Stimulated activated CD8-positive, alpha-beta memory T cell treated with anti-CD3 and anti-CD28 coated beads, Interleukin-2, amount 100 ng/mL, for 1 hour (primary cell): ENCODE measurements around the gene ITGB8.

Source experiments
- DNase-seq, 2 donors: peaks; one replicate each; pipeline ENCODE4 v3.0.0-alpha.2; 2020; ENCODE audit warnings: low read depth in 2 of 2

ITGB8 gene

GRCh38 chr7:20417675-20418382 lies 87.1 kb downstream of the ITGB8 start:
- no peak for DNase-seq

GRCh38 chr7:20424500-20424899 lies 93.8 kb downstream of the ITGB8 start:
- no peak for DNase-seq

- no peak for DNase-seq
Observed at GRCh38 chr7:20430664-20431063, 100.0 kb downstream of the ITGB8 start.

GRCh38 chr7:20431146-20431545 lies 100.4 kb downstream of the ITGB8 start:
- DNase-seq = no peak

DNA sequence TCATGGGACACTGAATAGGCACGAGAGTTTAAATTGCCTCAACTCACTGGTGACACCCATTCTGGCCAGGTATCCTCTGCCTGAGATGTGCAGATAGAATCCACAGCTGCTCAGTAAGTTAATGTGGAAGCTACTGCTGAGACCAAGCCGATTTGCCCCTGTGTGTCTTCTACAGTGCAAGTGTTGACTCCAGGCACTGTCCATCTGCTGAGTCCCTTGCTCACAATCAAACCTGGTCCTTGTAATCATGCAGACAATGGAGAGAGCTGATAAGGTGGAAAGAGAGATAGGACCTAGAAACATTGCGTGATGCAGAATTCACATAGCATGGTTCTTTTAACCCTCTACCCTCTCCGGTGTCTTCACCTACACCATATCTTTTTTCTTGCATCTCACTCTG lies 101.4 kb downstream of the ITGB8 start:
- DNase-seq = no peak

GRCh38 chr7:20435305-20435704 lies 104.6 kb downstream of the ITGB8 start:
- no peak for DNase-seq

GRCh38 chr7:20438248-20438647 lies 107.5 kb downstream of the ITGB8 start:
- DNase-seq = no peak

DNA sequence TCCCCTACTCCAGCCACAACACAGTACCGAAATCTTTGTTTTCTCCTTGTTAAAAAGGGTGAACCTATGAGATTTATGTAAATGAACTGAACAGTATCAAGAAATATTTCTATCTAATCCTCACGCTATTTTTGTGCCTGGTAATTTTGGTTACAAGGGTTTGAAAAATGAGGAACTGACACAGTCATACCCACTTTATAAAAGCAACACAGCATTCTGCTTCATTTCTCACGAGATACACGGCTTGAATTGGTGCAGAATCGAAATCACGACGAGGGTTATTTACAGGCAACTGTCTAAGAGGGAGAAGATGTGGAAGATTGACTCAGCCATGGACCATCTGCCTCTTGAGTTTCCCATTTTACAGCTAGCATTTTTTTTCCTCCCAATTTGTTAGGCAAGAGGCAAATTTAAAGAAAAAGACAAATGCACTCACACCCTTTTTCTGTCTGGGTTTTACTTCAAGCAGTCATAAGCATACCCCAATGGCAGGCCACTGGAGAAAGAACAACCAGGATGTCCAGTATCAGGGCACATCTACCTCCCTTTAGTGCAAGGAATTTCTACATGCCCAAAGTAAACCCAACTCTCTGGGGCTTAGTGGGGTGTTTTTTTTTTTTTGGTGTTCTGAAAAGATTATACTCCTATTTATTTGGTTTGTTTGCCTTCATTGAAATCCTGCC lies 108.1 kb downstream of the ITGB8 start:
- DNase-seq = no peak

GRCh38 chr7:20439416-20440185 lies 108.9 kb downstream of the ITGB8 start:
- DNase-seq = no peak

GRCh38 chr7:20440472-20441105 lies 109.9 kb downstream of the ITGB8 start:
- DNase-seq = no peak

DNA sequence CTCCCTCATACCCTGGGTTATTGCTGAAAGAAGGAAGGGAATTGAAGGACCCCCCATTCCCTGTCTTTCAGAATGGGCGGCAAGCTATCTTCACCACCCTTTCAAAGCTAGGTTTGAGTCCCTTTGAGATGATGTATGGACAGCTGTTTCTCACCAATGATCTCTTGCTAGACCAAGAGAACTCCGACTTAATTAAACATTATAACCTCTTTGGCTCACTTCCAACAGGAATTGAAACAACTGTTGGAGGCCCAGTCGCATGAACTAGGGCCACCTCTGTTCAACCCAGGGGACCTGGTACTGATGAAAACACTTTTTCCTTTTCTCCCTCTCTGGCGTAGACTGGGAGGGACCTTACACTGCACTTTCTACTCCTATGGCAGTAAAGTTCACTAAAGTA lies 110.6 kb downstream of the ITGB8 start:
- DNase-seq = no peak

- DNase-seq = no peak
Observed at GRCh38 chr7:20441991-20442441, 111.3 kb downstream of the ITGB8 start.

- DNase-seq = no peak
Observed at GRCh38 chr7:20442951-20443350, 112.3 kb downstream of the ITGB8 start.

DNA sequence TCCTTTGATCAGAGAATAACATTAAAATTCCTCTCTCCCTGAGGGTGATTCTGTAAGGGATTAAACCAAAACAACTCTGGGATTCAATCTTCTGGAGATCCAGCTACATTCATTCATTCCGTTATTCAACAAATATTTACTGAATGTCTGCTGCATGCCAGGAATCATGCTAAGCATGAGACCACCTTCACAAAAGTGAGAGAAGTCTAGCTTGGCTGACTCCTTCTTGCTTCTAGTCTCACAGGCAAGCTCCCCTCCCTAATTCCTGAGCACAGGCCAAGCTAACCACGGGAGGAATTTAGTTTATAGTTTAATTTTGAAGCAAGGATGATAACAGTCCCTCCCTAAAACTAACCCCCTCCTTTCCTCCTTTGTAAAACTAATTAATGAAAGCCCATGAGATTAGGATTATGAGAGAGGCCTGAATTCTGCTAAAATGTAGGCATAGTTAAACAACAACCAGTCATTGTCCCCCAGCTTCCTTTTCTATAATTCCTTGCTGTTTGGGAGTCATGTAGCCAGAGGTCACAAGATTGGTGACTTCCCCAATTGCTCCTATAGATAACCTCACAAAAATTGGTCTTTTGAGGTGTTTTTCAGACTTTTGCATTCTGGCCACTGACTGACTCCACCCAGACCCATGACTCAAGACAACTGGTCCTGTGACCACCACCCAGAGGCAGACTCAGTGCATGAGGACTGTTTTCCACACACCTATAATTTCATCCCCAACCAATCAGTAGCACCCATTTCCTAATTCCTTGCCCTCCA lies 113.5 kb downstream of the ITGB8 start:
- no peak for DNase-seq

GRCh38 chr7:20447021-20447650 lies 116.4 kb downstream of the ITGB8 start:
- no peak for DNase-seq

DNA sequence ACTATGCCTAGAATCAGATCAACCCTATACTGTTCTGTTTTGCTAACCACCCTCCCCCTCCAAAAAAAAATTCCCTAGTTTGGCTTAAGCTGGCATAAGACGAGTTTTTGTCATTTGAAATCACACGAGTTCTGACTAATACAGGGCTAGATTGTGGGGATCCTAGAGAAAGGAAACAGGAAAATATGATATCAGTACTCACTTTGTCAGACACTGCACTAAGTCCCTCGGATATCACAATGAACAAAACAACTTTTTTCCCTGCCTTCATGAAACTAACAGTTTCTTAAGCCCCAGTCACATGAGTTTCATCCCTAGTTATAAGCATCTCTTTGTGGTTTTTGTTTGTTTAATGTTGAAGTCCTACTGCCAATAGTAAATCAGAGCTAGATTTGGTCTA lies 118.5 kb downstream of the ITGB8 start:
- DNase-seq = no peak

- no peak for DNase-seq
Observed at GRCh38 chr7:20450536-20450935, 119.8 kb downstream of the ITGB8 start.

DNA sequence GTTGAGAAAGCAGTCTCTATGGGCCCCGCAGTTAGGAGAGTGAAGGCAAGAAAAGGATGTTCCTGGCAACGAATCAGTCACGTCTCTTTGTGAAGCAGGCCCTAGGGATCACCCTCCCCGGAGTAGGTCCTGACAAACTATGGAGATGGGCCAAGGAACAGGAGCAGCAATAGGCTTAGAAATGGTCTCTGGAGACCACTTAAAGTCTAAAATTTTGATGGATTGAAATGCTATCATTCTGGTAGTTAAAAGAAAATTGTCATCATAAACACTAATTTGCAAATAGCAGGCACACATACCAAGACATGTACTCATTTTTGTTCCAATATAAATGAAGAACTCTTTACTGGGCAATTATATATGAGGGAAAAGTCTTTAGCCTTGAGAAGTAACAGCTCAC lies 123.5 kb downstream of the ITGB8 start:
- DNase-seq = no peak

GRCh38 chr7:20456701-20457100 lies 126.0 kb downstream of the ITGB8 start:
- no peak for DNase-seq

DNA sequence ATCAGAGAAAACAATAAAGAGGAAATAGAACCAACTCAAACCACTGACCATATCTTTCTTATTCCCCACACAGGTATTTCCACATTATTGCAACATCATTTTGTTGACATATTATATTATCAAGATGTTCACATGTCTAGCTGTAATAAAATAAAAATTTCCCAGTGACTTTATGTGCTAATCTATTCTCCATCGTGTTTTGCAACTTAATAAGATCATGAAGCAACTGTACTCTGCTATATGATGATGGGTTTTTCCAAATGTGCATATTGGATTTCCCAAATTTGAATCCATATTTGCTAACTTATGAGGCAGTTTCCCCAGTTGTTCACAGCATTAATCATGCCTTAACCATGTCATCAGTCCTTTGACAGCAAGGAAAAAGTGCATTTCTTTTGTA lies 127.8 kb downstream of the ITGB8 start:
- no peak for DNase-seq

GRCh38 chr7:20459419-20459818 lies 128.7 kb downstream of the ITGB8 start:
- DNase-seq = no peak
